Neural crest cell (in vitro differentiated cells): Measurements from ENCODE around the gene KLF4. TPM values are rescaled to one million over a fixed set of nuclear protein-coding genes. Genes with fewer than 3 reads are reported as not detected.

Experiments used
- DNase-seq: peaks from one replicate; pipeline ENCODE4 v3.0.0; 2021; ENCODE audit warnings: low read depth, mixed read lengths, low spot score
- H3K27ac Mint-ChIP-seq: one replicate; pipeline ENCODE4 v1.8.0; 2021; ENCODE audit warnings: mild to moderate bottlenecking, mixed read lengths; ENCODE audit not compliant: unreplicated experiment
- H3K27me3 Mint-ChIP-seq: 2 replicates; pipeline ENCODE4 v1.8.0; 2021; ENCODE audit warnings: low read depth, mild to moderate bottlenecking, mixed read lengths
- H3K36me3 Mint-ChIP-seq: 2 replicates; pipeline ENCODE4 v1.8.0; 2021; ENCODE audit warnings: low read depth, mild to moderate bottlenecking, mixed read lengths
- H3K4me1 Mint-ChIP-seq: 2 replicates; pipeline ENCODE4 v1.8.0; 2021; ENCODE audit warnings: mixed read lengths
- H3K4me3 Mint-ChIP-seq: one replicate; pipeline ENCODE4 v1.8.0; 2021; ENCODE audit warnings: mild to moderate bottlenecking, mixed read lengths
- H3K9me3 Mint-ChIP-seq: 2 replicates; pipeline ENCODE4 v1.8.0; 2021; ENCODE audit warnings: mixed read lengths
- total RNA-seq: library from RNA; stranded (reverse); gene quantifications from 2 replicates; pipeline ENCODE4 v1.2.1, GENCODE V29; 2021
- TF ChIP-seq, protein P1 (sequence below): fragments of 200-600 bp; sonication (generic); conservative IDR thresholded peaks from 2 replicates; pipeline ENCODE4 v1.5.0; 2021; ENCODE audit warnings: antibody characterized with exemption, mild to moderate bottlenecking

Gene KLF4
- total RNA-seq, 1 donor from 2014 or later = not detected

GRCh38 chr9:107489144-107489673 lies 360 bp downstream of the KLF4 start:
- TF ChIP-seq, protein P1, sequence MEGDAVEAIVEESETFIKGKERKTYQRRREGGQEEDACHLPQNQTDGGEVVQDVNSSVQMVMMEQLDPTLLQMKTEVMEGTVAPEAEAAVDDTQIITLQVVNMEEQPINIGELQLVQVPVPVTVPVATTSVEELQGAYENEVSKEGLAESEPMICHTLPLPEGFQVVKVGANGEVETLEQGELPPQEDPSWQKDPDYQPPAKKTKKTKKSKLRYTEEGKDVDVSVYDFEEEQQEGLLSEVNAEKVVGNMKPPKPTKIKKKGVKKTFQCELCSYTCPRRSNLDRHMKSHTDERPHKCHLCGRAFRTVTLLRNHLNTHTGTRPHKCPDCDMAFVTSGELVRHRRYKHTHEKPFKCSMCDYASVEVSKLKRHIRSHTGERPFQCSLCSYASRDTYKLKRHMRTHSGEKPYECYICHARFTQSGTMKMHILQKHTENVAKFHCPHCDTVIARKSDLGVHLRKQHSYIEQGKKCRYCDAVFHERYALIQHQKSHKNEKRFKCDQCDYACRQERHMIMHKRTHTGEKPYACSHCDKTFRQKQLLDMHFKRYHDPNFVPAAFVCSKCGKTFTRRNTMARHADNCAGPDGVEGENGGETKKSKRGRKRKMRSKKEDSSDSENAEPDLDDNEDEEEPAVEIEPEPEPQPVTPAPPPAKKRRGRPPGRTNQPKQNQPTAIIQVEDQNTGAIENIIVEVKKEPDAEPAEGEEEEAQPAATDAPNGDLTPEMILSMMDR = no peak
- Mint-ChIP-seq H3K4me3 (peak overlapping the region; percentile 86), H3K27ac (peak overlapping the region; percentile 35), H3K27me3 (peaks cover 89% of the 10 kb centered on the region), H3K36me3 (no peaks in the 10 kb centered on the region), H3K9me3 (no peaks in the 10 kb centered on the region), H3K4me1 (peaks cover 24% of the 10 kb centered on the region)
- no peak for DNase-seq

- no peaks in the 10 kb centered on the region for H3K9me3 Mint-ChIP-seq
- peaks cover 85% of the 10 kb centered on the region for H3K27me3 Mint-ChIP-seq
- peaks cover 24% of the 10 kb centered on the region for H3K4me1 Mint-ChIP-seq
- peak overlapping the region; percentile 35 for H3K27ac Mint-ChIP-seq
- DNase-seq = peak; percentile 27
- H3K36me3 Mint-ChIP-seq = no peaks in the 10 kb centered on the region
- H3K4me3 Mint-ChIP-seq = peak overlapping the region; percentile 86
- TF ChIP-seq, protein P1 = no peak
Observed at GRCh38 chr9:107488375-107489143, 1.0 kb downstream of the KLF4 start.

DNA sequence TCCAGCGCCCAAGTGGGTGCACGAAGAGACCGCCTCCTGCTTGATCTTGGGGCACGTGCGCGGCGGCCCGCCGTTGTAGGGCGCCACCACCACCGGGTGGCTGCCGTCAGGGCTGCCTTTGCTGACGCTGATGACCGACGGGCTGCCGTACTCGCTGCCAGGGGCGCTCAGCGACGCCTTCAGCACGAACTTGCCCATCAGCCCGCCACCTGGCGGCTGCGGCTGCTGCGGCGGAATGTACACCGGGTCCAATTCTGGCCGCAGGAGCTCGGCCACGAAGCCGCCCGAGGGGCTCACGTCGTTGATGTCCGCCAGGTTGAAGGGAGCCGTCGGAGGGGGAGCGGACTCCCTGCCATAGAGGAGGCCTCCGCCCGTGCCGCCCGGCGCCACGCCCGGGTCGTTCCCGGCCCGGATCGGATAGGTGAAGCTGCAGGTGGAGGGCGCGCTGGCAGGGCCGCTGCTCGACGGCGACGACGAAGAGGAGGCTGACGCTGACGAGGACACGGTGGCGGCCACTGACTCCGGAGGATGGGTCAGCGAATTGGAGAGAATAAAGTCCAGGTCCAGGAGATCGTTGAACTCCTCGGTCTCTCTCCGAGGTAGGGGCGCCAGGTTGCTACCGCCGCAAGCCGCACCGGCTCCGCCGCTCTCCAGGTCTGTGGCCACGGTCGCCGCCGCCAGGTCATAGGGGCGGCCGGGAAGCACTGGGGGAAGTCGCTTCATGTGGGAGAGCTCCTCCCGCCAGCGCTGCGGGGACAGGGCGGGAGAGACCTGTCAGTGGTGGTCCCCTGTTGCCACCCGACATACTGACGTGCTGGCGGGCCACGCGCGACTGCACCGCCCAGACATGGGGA lies 1.8 kb downstream of the KLF4 start:
- no peaks in the 10 kb centered on the region for H3K9me3 Mint-ChIP-seq
- DNase-seq = peak; percentile 49
- H3K4me1 Mint-ChIP-seq = peaks cover 24% of the 10 kb centered on the region
- TF ChIP-seq, protein P1 = peak; percentile 76
- peak overlapping the region; percentile 69 for H3K4me3 Mint-ChIP-seq
- no peaks in the 10 kb centered on the region for H3K36me3 Mint-ChIP-seq
- H3K27ac Mint-ChIP-seq = no peak overlapping the region
- H3K27me3 Mint-ChIP-seq = peaks cover 80% of the 10 kb centered on the region

GRCh38 chr9:107486674-107487520 lies 2.7 kb downstream of the KLF4 start:
- no peaks in the 10 kb centered on the region for H3K36me3 Mint-ChIP-seq
- H3K9me3 Mint-ChIP-seq = no peaks in the 10 kb centered on the region
- TF ChIP-seq, protein P1 = no peak
- peak overlapping the region; percentile 65 for H3K4me3 Mint-ChIP-seq
- peaks cover 24% of the 10 kb centered on the region for H3K4me1 Mint-ChIP-seq
- no peak overlapping the region for H3K27ac Mint-ChIP-seq
- H3K27me3 Mint-ChIP-seq = peaks cover 73% of the 10 kb centered on the region
- no peak for DNase-seq

DNA sequence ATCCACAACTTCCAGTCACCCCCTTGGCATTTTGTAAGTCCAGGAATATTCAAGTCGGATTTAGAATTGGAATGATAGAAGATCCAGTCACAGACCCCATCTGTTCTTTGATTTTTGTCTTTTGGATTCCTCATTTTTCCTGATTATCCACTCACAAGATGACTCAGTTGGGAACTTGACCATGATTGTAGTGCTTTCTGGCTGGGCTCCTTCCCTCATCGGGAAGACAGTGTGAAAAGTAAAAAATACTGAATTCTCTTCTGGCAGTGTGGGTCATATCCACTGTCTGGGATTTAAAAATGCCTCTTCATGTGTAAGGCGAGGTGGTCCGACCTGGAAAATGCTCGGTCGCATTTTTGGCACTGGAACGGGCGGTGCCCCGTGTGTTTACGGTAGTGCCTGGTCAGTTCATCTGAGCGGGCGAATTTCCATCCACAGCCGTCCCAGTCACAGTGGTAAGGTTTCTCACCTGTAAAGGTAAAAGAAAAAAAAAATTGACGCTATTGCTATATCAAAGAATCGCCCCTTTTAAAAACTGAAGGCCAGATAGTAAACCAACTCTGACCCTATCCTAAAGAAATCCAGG lies 4.0 kb downstream of the KLF4 start:
- H3K4me1 Mint-ChIP-seq = peaks cover 11% of the 10 kb centered on the region
- H3K27ac Mint-ChIP-seq = no peak overlapping the region
- H3K4me3 Mint-ChIP-seq = no peak overlapping the region
- H3K36me3 Mint-ChIP-seq = no peaks in the 10 kb centered on the region
- DNase-seq = no peak
- H3K9me3 Mint-ChIP-seq = no peaks in the 10 kb centered on the region
- TF ChIP-seq, protein P1 = no peak
- H3K27me3 Mint-ChIP-seq = peaks cover 62% of the 10 kb centered on the region
